A549 treated with RU486 at 1 μM for 4 hours (cell line): ENCODE results near the gene NDUFAF8. TPM values are rescaled to one million over a fixed set of nuclear protein-coding genes. Genes with fewer than 3 reads are reported as not detected.

ENCODE experiments used
- total RNA-seq: library from RNA; stranded (reverse); fragments of 200-300 nt; extraction: Qiagen RNA extraction; gene quantifications from 5 replicates; pipeline ENCODE4 v1.2.3, GENCODE V29; 2022; ENCODE audit warnings: low read depth

The NDUFAF8 gene, protein sequence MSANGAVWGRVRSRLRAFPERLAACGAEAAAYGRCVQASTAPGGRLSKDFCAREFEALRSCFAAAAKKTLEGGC
- total RNA-seq = 107 to 254 TPM (median 220 TPM) in 5 replicates

GRCh38 chr17:81238815-81239713 is at the start of gene NDUFAF8, which contains the start of gene TEPSIN:
TSS of gene NDUFAF8 (plus strand) at chr17:81239318. CDS start at chr17:81239364, 46 bp downstream.
TSS of gene TEPSIN (minus strand) at chr17:81239055. CDS start at chr17:81239033, 22 bp downstream.

GRCh38 chr17:81222906-81223761 is 16.0 kb upstream of the NDUFAF8 start, which contains the start of gene CEP131:
TSS of gene CEP131 (minus strand) at chr17:81222965. CDS start at chr17:81220056, 2,909 bp downstream.

Other genes with a start within 250 kb of the NDUFAF8 start
- gene CHMP6, start 247.5 kb upstream of the NDUFAF8 start, total RNA-seq = 26.8 to 38.5 TPM (median 31.5 TPM) in 5 replicates
- gene BAIAP2, start 204.2 kb upstream of the NDUFAF8 start, total RNA-seq = 49.9 to 65.3 TPM (median 62.4 TPM) in 5 replicates
- not detected in 5 replicates for gene PVALEF, start 73.8 kb upstream of the NDUFAF8 start, total RNA-seq
- 0.34 to 0.81 TPM (median 0.54 TPM) in 5 replicates for gene AATK, start 73.1 kb upstream of the NDUFAF8 start, total RNA-seq
- gene CEP131, start 16.4 kb upstream of the NDUFAF8 start, total RNA-seq = 5.9 to 10.7 TPM (median 8.1 TPM) in 5 replicates
- 15.4 to 29.9 TPM (median 24.0 TPM) in 5 replicates for gene TEPSIN, start 263 bp upstream of the NDUFAF8 start, total RNA-seq
- 47.7 to 79.4 TPM (median 72.3 TPM) in 5 replicates for gene SLC38A10, start 56.0 kb downstream of the NDUFAF8 start, total RNA-seq
- gene BAHCC1, start 156.1 kb downstream of the NDUFAF8 start, total RNA-seq = 9.8 to 14.9 TPM (median 13.0 TPM) in 5 replicates